Occipital lobe (tissue), 2 donors: ENCODE data around the gene NLRP8. TPM values are rescaled to one million over a fixed set of nuclear protein-coding genes. Genes with fewer than 3 reads are reported as not detected.
"Not testable (repeated sequence)": the region's sequence is repeated elsewhere in the genome, so short reads cannot be mapped to it uniquely, and the experiment has no call there.

Experiments used
- DNase-seq: peaks from one replicate; lab custom pipeline; 2025; lab: John Stamatoyannopoulos, UW
- total RNA-seq: library from RNA; depleted of rRNA; stranded (reverse); fragments of >200 nt; gene quantifications from one replicate; pipeline ENCODE4 v1.2.3, GENCODE V29; 2014

NLRP8 gene
- not detected for total RNA-seq

DNA sequence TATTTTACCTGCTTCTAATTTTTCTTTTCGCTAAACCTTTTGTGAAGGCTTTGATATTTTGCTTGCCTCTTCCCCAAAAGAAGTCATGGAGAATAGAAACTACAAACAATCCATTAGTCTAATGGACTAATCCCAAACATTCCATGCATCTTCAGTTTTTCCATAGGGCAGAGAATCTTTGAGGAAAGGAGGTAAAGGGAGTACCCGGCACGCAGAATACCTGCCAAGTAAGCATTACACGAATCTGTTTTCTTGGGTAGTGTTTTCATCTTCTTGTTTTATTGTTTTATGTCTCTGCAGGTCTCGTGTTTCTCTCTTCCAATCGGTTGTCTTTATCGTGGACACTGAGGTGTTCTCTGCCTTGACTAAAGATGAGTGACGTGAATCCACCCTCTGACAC lies at the start of gene NLRP8:
Gene NLRP8 (plus strand): TSS at position 301 of the 400 bp plus-strand sequence.
- no peak for DNase-seq

- no peak for DNase-seq
Observed at GRCh38 chr19:55898911-55899310, 48.7 kb upstream of the NLRP8 start.

DNA sequence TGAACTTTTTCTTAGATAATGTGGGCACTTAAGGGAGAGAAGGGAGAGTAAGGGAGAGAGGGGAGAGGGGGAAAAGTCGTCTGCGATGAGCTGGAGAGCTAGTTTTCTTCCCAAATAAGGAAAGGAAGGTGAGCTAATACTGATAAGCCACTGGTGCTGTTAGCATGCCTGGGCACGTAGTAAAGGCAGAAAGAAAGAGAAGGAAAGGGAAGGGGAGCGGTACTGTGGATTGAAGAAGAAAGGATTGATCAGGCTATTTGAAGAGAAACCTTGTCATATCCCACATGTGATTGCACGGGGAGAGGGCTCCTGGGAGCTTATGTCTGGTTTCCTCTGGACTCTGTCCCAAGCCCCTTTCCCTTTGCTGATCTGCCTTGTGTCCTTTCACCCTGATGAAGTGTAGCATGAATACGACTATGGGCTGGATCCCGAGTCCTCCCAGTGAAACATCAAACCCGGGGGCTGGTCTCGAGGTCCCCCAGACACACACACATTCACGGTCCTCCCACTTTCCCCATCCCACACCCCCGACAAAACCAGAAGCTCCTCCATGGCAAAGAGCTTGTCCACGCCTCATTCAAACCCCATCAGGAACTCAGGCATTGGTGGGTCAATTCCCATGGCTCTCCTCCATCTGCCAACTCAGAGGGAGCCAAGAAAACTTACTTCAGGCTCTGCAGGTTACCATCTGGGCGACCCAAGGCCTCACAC lies 46.1 kb upstream of the NLRP8 start:
- DNase-seq: no peak

GRCh38 chr19:55902080-55902751 lies 45.4 kb upstream of the NLRP8 start:
- no peak for DNase-seq

DNA sequence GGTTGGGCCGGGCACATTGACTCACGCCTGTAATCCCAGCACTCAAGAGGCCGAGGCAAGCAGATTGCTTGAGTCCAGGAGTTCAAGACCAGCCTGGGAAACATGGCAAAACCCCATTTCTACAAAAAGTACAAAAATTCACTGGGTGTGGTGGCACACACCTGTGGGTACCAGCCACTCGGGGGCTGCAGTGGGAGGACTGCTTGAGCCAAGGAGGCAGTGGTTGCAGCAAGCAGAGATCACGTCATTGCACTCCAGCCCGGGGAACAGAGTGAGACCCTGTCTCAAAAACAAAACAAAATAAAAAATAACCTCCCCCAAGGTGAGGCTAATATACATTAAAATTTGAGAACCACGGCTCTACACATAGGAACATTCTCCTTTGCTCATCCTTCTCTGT lies 40.3 kb upstream of the NLRP8 start:
- DNase-seq: no peak

DNA sequence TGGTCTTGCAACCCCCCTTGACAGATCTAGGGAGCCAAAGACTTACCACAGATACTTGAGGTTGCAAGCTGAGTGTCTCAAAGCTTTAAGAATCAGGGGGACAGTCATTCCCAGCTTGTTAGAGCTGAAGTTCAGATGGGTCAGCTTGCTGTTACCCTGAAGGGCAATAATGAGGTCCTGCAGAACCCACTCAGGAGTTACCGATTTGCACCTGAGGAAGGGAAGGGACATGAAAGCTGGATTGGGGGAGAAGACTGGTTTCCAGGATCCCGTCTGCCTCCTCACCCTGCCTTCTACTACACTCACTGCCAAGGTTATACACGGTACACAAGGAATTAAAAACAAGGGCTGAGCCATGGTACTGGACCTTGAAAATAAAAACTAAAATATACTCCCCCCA lies 39.9 kb upstream of the NLRP8 start:
- no peak for DNase-seq

DNA sequence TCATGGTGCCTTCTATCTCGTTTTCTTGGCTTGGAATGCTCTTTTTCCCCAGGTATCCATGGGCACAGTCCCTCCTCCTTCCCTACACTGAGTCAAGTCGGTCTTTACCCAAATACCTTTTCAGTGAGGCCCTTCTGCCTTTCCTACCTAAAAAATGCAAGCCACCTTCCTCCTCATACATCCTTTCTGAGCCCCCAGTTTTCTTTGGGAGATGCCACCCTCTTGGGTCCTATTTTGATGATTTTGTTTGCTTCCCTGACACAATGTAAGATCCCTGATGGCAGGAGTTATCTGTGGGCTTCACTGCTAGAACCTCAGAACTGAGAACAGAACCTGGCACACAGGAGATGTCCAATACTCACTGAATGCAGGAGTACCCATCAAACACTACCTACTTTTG lies 37.8 kb upstream of the NLRP8 start:
- no peak for DNase-seq

GRCh38 chr19:55912916-55913315 lies 34.7 kb upstream of the NLRP8 start:
- no peak for DNase-seq

DNA sequence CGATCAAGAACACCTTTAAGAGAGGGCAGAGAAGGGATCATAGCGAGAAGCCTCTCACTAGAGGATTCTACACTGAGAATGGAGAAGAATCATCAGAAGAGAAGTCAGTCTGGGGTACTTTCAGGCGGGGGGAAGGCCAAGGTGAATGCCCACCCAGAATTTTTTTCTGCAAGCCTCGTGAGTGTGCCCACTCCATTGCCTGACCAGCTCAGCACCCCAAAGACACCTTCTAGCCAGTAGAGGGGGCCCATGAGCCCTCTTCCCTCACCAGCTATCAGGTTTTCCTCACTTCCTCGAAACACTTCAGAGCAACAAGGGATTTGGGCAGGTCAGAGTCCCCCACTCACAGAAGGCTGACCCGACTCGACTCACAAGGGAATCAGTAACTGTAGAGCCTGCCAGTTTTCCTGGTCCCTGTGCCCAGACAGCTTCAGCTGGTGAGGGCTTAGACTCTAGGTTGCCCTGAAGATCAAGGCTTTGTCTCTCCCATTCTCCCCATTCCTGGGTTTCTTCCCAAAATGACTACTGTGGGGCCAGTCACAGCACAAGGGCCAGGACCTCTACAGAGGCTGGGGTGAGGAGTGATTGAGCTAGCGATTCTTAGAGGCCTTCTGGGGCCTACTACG lies 33.9 kb upstream of the NLRP8 start:
- no peak for DNase-seq

DNA sequence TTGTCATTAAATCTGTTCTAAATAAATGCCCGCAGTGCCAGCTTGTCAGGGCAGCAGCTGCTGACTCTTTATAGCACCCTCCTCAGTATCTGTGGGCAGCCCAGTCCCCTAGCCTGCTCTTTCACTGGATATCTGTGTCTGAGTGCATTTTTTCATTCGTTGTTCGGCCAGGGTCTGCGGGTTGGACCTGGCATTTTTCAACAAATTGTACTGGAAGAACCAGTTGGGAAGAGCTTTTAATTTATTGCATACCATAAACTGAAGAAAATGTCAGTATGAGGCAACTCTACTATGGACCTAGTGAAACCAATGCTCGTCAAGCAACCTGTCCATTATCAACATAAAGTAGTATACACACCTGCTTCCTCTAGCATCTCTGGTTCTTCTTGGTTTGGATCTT lies 24.1 kb upstream of the NLRP8 start:
- no peak for DNase-seq

GRCh38 chr19:55927991-55928390 lies 19.6 kb upstream of the NLRP8 start:
- DNase-seq: no peak

DNA sequence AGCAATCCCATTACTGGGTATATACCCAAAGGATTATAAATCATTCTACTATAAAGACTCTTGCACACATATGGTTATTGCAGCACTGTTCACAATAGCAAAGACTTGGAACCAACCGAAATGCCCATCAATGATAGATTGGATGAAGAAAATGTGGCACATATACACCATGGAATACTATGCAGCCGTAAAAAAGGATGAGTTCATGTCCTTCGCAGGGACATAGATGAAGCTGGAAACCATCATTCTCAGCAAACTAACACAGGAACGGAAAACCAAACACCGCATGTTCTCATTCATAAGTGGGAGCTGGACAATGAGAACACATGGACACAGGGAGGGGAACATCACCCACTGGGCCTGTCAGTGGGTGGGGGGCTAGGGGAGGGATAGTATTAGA lies 18.4 kb upstream of the NLRP8 start:
- not testable (repeated sequence) for DNase-seq

- DNase-seq: no peak
Observed at GRCh38 chr19:55930996-55931515, 16.6 kb upstream of the NLRP8 start.

DNA sequence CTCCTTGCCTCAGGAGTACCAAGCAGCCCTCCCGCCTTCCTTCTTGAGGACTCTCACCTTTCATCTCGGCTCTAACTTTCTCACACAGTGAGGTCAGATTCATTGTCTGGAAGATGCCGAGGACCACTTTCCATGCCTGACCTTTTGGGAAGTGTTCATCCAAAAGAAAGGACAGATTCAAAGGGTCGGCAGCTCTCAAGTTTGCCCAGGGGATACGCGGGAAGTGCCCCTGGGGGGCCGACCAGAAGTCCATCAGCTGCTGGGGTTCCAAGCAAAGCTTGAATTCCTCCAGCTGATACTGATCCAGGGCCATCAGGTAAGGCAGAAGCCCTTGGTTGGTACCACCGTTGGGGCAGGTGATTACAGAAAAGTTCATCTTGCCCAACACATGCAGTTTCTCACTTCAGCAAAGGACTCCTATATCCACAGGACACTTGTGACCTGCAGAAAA lies 15.7 kb upstream of the NLRP8 start, which contains the start of gene NLRP13:
Gene NLRP13 (minus strand): TSS at position 401 of the 451 bp plus-strand sequence. CDS start 25 bp downstream, at position 376.
- DNase-seq: no peak

DNA sequence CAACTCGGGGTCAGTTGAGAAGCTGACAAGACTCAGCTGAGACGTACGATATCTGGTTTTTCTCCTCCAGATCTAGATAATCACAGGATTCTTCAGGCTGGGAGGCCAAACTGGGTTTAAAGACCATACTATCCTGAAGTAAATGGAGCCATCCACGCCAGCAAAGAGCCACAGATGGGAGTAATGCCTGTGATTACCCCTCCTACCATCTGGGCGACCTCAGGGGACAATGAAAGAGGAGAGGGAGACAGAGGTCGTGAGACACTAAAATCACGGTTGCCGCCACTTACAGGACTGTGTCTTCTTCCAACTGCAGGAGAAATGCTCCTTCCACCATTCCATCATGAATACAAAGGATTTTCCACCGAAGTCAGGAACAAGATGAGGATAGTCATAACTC lies 12.4 kb upstream of the NLRP8 start:
- DNase-seq: no peak

DNA sequence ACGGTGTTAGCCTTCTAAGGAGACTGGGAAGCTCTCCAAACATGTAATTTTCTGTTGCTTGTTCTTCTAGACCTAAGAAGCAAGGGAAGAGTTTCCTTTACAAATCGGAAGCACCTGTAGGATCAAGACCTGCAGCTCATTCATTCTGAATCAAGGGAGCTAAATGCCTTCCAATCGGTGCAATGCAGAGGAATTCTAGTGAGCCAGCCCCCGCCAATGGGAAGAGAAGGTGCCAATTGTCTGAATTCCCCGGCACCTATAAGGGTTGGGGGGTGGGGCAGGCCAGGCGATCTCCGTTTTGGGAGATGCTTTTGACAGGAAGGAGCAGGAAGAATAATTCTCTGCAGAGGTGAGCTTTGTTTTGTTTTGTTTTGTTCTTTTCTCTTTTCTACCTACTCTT lies 8.4 kb upstream of the NLRP8 start:
- no peak for DNase-seq

GRCh38 chr19:55940306-55940705 lies 7.3 kb upstream of the NLRP8 start:
- DNase-seq: no peak

DNA sequence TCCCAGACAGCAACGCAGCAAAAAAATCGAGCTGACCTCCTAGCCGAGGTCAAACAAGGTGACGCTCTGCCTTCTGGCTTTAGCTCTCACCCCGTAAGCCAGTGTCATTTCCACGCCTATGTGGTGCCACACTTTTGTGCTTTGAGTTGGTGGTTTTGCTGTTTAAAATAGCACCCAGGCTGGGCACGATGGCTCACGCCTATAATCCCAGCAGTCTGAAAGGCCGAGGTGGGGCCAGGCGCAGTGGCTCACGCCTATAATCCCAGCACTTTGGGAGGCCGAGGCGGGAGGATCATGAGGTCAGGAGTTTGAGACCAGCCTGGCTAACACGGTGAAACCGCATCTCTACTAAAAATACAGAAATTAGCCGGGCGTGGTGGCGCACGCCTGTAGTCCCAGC lies 2.9 kb downstream of the NLRP8 start:
- not testable (repeated sequence) for DNase-seq

GRCh38 chr19:55956431-55956830 lies 8.8 kb downstream of the NLRP8 start:
- no peak for DNase-seq

GRCh38 chr19:55958356-55958755 lies 10.7 kb downstream of the NLRP8 start:
- no peak for DNase-seq

DNA sequence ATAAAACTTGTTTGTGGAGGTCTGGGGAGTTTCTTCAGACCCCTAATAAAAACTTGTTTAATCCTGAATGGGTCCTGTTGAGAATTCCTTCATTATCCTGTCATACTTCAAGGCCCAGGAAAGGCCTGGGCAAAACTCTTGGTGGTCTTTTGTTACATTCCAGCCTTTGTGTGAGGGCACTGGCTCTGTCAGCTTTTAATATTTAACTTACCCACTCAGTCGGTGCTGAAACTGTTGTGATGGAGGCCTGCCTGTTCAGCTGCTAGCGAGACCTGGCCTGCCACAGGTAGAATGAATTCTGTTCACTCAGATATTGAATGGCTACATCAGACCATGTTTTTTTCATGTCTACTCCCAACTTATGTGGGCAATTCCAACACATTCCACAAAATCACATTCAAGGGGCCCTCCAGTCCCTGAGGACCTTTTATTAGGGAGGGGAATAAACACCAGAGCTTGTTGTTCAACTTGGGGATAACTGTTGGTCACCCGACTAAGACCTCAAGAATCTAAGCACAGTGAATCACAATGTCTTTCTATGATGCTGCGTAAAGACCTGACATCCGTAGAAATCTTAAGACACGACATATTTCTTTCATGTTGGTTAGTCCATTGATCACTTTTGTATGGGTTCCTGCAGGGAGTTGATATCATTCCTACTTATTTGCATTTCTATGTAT lies 12.5 kb downstream of the NLRP8 start:
- DNase-seq: no peak

DNA sequence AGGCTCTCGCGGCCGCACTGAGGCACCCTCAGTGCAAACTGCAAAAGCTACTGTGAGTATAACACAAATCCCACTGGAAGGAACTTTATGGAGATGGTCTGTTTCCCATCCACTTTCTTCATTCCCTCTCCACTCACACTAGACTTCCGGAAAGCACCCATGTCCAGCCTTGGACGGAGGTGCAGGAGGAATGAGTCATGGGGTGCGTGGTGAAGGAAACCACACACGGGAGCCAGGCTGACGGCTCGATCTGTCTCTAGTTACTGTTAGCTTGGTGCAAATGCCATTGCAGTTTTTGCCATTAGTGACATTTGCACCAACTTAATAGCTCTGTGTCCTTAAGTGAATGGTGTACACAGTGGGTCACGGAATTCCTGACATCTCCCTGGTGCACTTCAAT lies 14.6 kb downstream of the NLRP8 start:
- DNase-seq: no peak
